GM12878 (cell line): ENCODE measurements around the gene LEMD1. TPM values are rescaled to one million over a fixed set of nuclear protein-coding genes. Genes with fewer than 3 reads are reported as not detected.

Experiments used
- ATAC-seq: fragments of 200-7000 bp; cut with Tn5 transposase; 3 replicates; pipeline ENCODE4 v1.9.1; 2020; ENCODE audit warnings: mild to moderate bottlenecking, moderate library complexity
- BruUV-seq: library from RNA; stranded (reverse); fragments of 400-500 nt; replicated peaks from 2 replicates; lab custom pipeline; 2021; lab: Mats Ljungman, UMichigan
- CTCF ChIA-PET: fragments of 300-600 bp; sonication (Branson Sonifier 250); formaldehyde crosslinking; extraction: SDS; loops from one replicate; lab custom pipeline; 2021; ENCODE audit warnings: inconsistent platforms; lab: Yijun Ruan, JAX
- POLR2A ChIA-PET: fragments of 350-600 bp; formaldehyde crosslinking; extraction: SDS; loops from one replicate; lab custom pipeline; 2021; ENCODE audit warnings: inconsistent platforms; lab: Charles Lee
- RAD21 ChIA-PET: fragments of 300-600 bp; sonication (Branson Sonifier 250); formaldehyde crosslinking; loops from one replicate; lab custom pipeline; 2023; ENCODE audit warnings: antibody characterized with exemption; ENCODE audit not compliant: unreplicated experiment; lab: Charles Lee
- SMC1A ChIA-PET: fragments of 300-600 bp; sonication (Branson Sonifier 250); formaldehyde crosslinking; loops from one replicate; lab custom pipeline; 2023; ENCODE audit not compliant: unreplicated experiment, uncharacterized antibody; lab: Charles Lee
- DNase-seq: peaks from one replicate; pipeline ENCODE4 v3.0.0-alpha.2; 2011; ENCODE audit warnings: low read depth, low spot score
- FAIRE-seq: peaks from 3 replicates; lab custom pipeline; 2011; peaks lifted over from hg19 to GRCh38; lab: Jason Lieb, UNC
- H2AFZ ChIP-seq: 2 replicates; pipeline ENCODE4 v1.6.0; 2011; ENCODE audit warnings: low read depth, low read length, control low read depth; ENCODE audit not compliant: control insufficient read depth
- H3K27ac ChIP-seq: 2 replicates; pipeline ENCODE4 v1.5.1; 2011; ENCODE audit warnings: control low read depth; ENCODE audit not compliant: control insufficient read depth, insufficient read depth
- H3K27me3 ChIP-seq, 2 experiments: replicated peaks in 1 of 2; 2 replicates each; pipeline versions ENCODE4 v1.6.0 to v1.6.1; 2011; ENCODE audit warnings: low read length in 1 of 2; ENCODE audit not compliant: control insufficient read depth in 2 of 2, insufficient read depth in 2 of 2
- H3K36me3 ChIP-seq, 2 experiments: 2 replicates each; pipeline ENCODE4 v1.5.1; 2011; ENCODE audit warnings: low read length in 1 of 2; ENCODE audit not compliant: control insufficient read depth in 2 of 2, insufficient read depth in 2 of 2
- H3K4me1 ChIP-seq: 2 replicates; pipeline ENCODE4 v1.6.1; 2011; ENCODE audit warnings: mild to moderate bottlenecking, low read length, moderate library complexity, mixed read lengths; ENCODE audit not compliant: control insufficient read depth, insufficient read depth
- H3K4me2 ChIP-seq: 2 replicates; pipeline ENCODE4 v1.6.0; 2011; ENCODE audit warnings: control low read depth; ENCODE audit not compliant: control insufficient read depth, insufficient read depth
- H3K4me3 ChIP-seq: fragments of 200-600 bp; sonication (generic); 2 replicates; pipeline ENCODE4 v1.5.1; 2016
- H3K79me2 ChIP-seq: 2 replicates; pipeline ENCODE4 v1.6.0; 2011; ENCODE audit warnings: low read length; ENCODE audit not compliant: control insufficient read depth, insufficient read depth
- H3K9ac ChIP-seq: 2 replicates; pipeline ENCODE4 v1.8.0; 2011; ENCODE audit warnings: low read length, control low read depth, mixed read lengths; ENCODE audit not compliant: control insufficient read depth, insufficient read depth
- H3K9me3 ChIP-seq: replicated peaks from 3 replicates; pipeline ENCODE4 v1.5.1; 2011; ENCODE audit warnings: mild to moderate bottlenecking, low read length; ENCODE audit not compliant: control insufficient read depth, insufficient read depth
- H4K20me1 ChIP-seq: 2 replicates; pipeline ENCODE4 v1.6.0; 2011; ENCODE audit not compliant: control insufficient read depth, insufficient read depth
- CREM ChIP-seq: IDR thresholded peaks from 2 replicates; pipeline ENCODE4 v1.6.1; 2014; ENCODE audit warnings: antibody characterized with exemption, low read depth
- EED ChIP-seq: sonication (generic); IDR thresholded peaks from 2 replicates; pipeline ENCODE4 v1.6.1; 2016; ENCODE audit warnings: antibody characterized with exemption, low read depth
- EGR1 ChIP-seq, 2 experiments: IDR thresholded peaks; 1 replicate in 1 of 2; 2 replicates in 1 of 2; pipeline ENCODE4 v1.6.1; 2011 to 2012; ENCODE audit warnings: low read depth in 2 of 2, low read length in 2 of 2, borderline replicate concordance in 1 of 2, mild to moderate bottlenecking in 1 of 2, moderate library complexity in 1 of 2
- GATAD2B ChIP-seq: fragments of 450-650 bp; conservative IDR thresholded peaks from 2 replicates; pipeline ENCODE4 v1.6.1; 2017; ENCODE audit warnings: low read depth, mild to moderate bottlenecking, moderate library complexity
- MTA3 ChIP-seq: IDR thresholded peaks from 2 replicates; pipeline ENCODE4 v1.6.1; 2012; ENCODE audit warnings: low read length, inconsistent platforms, borderline replicate concordance
- MYB ChIP-seq: fragments of 150-350 bp; IDR thresholded peaks from 2 replicates; pipeline ENCODE4 v1.6.1; 2014; ENCODE audit warnings: mild to moderate bottlenecking, low read depth, low read length, borderline replicate concordance
- NFYB ChIP-seq: IDR thresholded peaks from 2 replicates; pipeline ENCODE4 v1.6.1; 2011; ENCODE audit warnings: low read depth, mild to moderate bottlenecking, low read length, improper control_type of control experiment, moderate library complexity; ENCODE audit not compliant: insufficient read depth
- NR2C1 ChIP-seq: fragments of 450-650 bp; IDR thresholded peaks from 2 replicates; pipeline ENCODE4 v1.6.1; 2017; ENCODE audit warnings: antibody characterized with exemption, mild to moderate bottlenecking, moderate library complexity
- PAX8 ChIP-seq: fragments of 450-650 bp; IDR thresholded peaks from 2 replicates; pipeline ENCODE4 v1.6.1; 2017; ENCODE audit warnings: mild to moderate bottlenecking, moderate library complexity
- PML ChIP-seq: IDR thresholded peaks from 2 replicates; pipeline ENCODE4 v1.6.1; 2012; ENCODE audit warnings: low read length, inconsistent platforms
- RCOR1 ChIP-seq: conservative IDR thresholded peaks from 2 replicates; pipeline ENCODE4 v1.6.1; 2012; ENCODE audit warnings: low read depth, low read length, improper control_type of control experiment
- SMAD1 ChIP-seq: fragments of 450-650 bp; IDR thresholded peaks from 2 replicates; pipeline ENCODE4 v1.6.1; 2018; ENCODE audit warnings: mild to moderate bottlenecking, low read depth; ENCODE audit not compliant: partially characterized antibody
- SMARCA5 ChIP-seq: fragments of 450-650 bp; IDR thresholded peaks from 2 replicates; pipeline ENCODE4 v1.6.1; 2017; ENCODE audit warnings: mild to moderate bottlenecking
- SREBF2 ChIP-seq: IDR thresholded peaks from 2 replicates; pipeline ENCODE4 v1.6.1; 2012; ENCODE audit warnings: mild to moderate bottlenecking, low read length
- TARDBP ChIP-seq: IDR thresholded peaks from 2 replicates; pipeline ENCODE4 v1.6.1; 2016; ENCODE audit warnings: borderline replicate concordance
- TCF3 ChIP-seq: IDR thresholded peaks from 2 replicates; pipeline ENCODE4 v1.6.1; 2012; ENCODE audit warnings: low read depth, mild to moderate bottlenecking, low read length, borderline replicate concordance; ENCODE audit not compliant: insufficient read depth
- USF1 ChIP-seq: IDR thresholded peaks from 2 replicates; pipeline ENCODE4 v1.6.1; 2011; ENCODE audit warnings: borderline replicate concordance, low read depth, mild to moderate bottlenecking, moderate library complexity, mixed read lengths, low read length; ENCODE audit not compliant: insufficient read depth; ENCODE audit errors: extremely low read length
- WRNIP1 ChIP-seq: IDR thresholded peaks from 2 replicates; pipeline ENCODE4 v1.6.1; 2011; ENCODE audit warnings: low read depth, low read length, improper control_type of control experiment, borderline replicate concordance
- ZZZ3 ChIP-seq: IDR thresholded peaks from 2 replicates; pipeline ENCODE4 v1.6.1; 2011; ENCODE audit warnings: low read depth; ENCODE audit not compliant: control insufficient read depth, insufficient read length
- WGBS: methylation state at CpG from one replicate; pipeline ENCODE4 v1.1.6; 2016; ENCODE audit warnings: low lambda C conversion rate; ENCODE audit not compliant: insufficient replicate concordance, insufficient coverage; ENCODE audit errors: missing lambda C conversion rate; 5-methylcytosine and 5-hydroxymethylcytosine counted together
- in situ Hi-C: fragments of 300-500 bp; cut with MboI; formaldehyde crosslinking; loops from 9 replicates; pipeline ENCODE4 v1.14.3; 2018; ENCODE audit warnings: mixed read lengths
- intact Hi-C: fragments of 100-400 bp; cut with micrococcal nuclease; formaldehyde crosslinking; loops from one replicate; pipeline ENCODE4 v1.14.2; 2022; ENCODE audit not compliant: unreplicated experiment
- polyA plus RNA-seq, 11 experiments: library from polyadenylated mRNA; depleted of rRNA in 4 of 11; unstranded in 6 of 11; stranded (reverse) in 5 of 11; fragments of >200 nt; fragmentation: Nextera tagmentation in 4 of 11; fragmentation: Illumina TruSeq in 1 of 11; extraction: Ambion mirVana in 4 of 11; extraction: Trizol in 1 of 11; gene quantifications; 1 replicate in 1 of 11; 2 replicates in 10 of 11; pipeline versions ENCODE4 v1.2.1 to v1.2.3, GENCODE V29; 2011 to 2016; ENCODE audit warnings: inconsistent platforms in 2 of 11, missing spikeins in 2 of 11, low read depth in 1 of 11
- total RNA-seq, 4 experiments: library from RNA; depleted of rRNA in 3 of 4; stranded (reverse); fragments of >200 nt in 3 of 4; fragmentation: Illumina TruSeq in 1 of 4; extraction: Trizol in 1 of 4; gene quantifications; 2 replicates each; pipeline versions ENCODE4 v1.2.1 to v1.2.3, GENCODE V29; 2013 to 2021
- TF ChIP-seq, protein P1 (sequence below): IDR thresholded peaks from 2 replicates; pipeline ENCODE4 v1.6.1; 2012; ENCODE audit warnings: low read depth, low read length, improper control_type of control experiment

LEMD1 gene
- total and polyA plus RNA-seq, 10 of the 15 experiments (the other 5 are each of a cell fraction or from before 2014, with no cell fraction given): 0.19 to 1.2 (median 0.26) TPM; not detected in 7

DNA sequence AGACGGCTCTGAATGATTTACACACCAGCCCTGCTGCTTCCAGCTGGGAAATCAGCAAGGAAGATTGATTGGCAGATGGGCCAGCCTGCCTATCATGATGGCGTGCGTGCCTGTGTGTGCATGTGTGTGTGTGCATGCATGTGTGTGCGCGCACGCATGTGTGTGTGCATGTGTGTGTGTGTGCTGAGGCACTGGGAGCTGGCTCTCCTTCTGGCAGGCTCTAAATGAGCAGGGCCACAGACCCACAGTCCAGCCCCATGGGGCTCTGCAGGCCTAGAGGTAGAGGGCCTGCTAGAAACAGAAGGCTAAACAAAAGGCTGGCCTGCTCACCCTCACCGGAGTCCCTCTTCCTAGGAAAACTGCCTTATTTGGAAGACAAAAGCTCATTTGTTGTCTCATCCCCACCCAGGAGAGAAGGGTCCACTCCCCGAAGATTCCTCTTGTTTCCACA, 71.1 kb downstream of the LEMD1 start:
- Histone ChIP-seq H3K36me3 (no peaks in the 10 kb centered on the region), H4K20me1 (no peaks in the 10 kb centered on the region), H3K4me1 (no peaks in the 10 kb centered on the region), H2AFZ (no peak overlapping the region), H3K4me2 (no peak overlapping the region), H3K9me3 (no peaks in the 10 kb centered on the region), H3K79me2 (no peaks in the 10 kb centered on the region), H3K4me3 (no peak overlapping the region), H3K9ac (no peak overlapping the region), H3K27me3 (peaks cover 0 to 10% of the 10 kb centered on the region in 2 experiments; a peak in 3 of 4 replicates), H3K27ac (no peak overlapping the region)
- TF ChIP-seq PML (no peak), EED (no peak), NFYB (no peak), SMAD1 (no peak), MYB (no peak), MTA3 (no peak), USF1 (no peak), SMARCA5 (no peak), TCF3 (no peak), GATAD2B (no peak), TARDBP (no peak), PAX8 (no peak), ZZZ3 (no peak), WRNIP1 (no peak), EGR1 (IDR thresholded peaks at IDR 0.05; ENCODE audit: borderline replicate concordance in 1 of 2, low read depth in 2 of 2, low read length in 2 of 2) (no peak), NR2C1 (no peak), SREBF2 (no peak), RCOR1 (no peak), CREM (no peak)
- TF ChIP-seq, protein P1, sequence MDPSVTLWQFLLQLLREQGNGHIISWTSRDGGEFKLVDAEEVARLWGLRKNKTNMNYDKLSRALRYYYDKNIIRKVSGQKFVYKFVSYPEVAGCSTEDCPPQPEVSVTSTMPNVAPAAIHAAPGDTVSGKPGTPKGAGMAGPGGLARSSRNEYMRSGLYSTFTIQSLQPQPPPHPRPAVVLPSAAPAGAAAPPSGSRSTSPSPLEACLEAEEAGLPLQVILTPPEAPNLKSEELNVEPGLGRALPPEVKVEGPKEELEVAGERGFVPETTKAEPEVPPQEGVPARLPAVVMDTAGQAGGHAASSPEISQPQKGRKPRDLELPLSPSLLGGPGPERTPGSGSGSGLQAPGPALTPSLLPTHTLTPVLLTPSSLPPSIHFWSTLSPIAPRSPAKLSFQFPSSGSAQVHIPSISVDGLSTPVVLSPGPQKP: no peak
- DNase-seq: no peak
- WGBS: 54% methylated on average over 8 of the region's 8 CpGs
- no TSS peak for BruUV-seq
- ChIA-PET CTCF (interaction anchor here (1.0 to 4.4 kb wide), 10 partner anchors 11 to 304 kb away, joined by 3 to 45 read pairs (median 6); no protein-coding TSS in a partner anchor), SMC1A (interaction anchor here (0.7 to 2.7 kb wide), 8 partner anchors 11 to 135 kb away, joined by 3 to 11 read pairs (median 3); no protein-coding TSS in a partner anchor), POLR2A (no interaction called here), RAD21 (interaction anchor here (1.2 kb wide), 1 partner anchor 77 kb away, joined by 7 read pairs; no protein-coding TSS in a partner anchor)
- no peak for FAIRE-seq
- in situ Hi-C loops (no loop called here), intact Hi-C loops (no loop called here)
- no peak for ATAC-seq
